Measurements from ENCODE around the gene PIEZO1.
A peak's percentile ranks its signal among the peaks of the same experiment; 100 is the strongest.
"Not testable (repeated sequence)": the region's sequence is repeated elsewhere in the genome, so short reads cannot be mapped to it uniquely, and the experiment has no call there.

PIEZO1 gene

GRCh38 chr16:88781140-88782077, 3.6 kb downstream of the PIEZO1 start:
- DNase-seq = peak; percentile 80

DNA sequence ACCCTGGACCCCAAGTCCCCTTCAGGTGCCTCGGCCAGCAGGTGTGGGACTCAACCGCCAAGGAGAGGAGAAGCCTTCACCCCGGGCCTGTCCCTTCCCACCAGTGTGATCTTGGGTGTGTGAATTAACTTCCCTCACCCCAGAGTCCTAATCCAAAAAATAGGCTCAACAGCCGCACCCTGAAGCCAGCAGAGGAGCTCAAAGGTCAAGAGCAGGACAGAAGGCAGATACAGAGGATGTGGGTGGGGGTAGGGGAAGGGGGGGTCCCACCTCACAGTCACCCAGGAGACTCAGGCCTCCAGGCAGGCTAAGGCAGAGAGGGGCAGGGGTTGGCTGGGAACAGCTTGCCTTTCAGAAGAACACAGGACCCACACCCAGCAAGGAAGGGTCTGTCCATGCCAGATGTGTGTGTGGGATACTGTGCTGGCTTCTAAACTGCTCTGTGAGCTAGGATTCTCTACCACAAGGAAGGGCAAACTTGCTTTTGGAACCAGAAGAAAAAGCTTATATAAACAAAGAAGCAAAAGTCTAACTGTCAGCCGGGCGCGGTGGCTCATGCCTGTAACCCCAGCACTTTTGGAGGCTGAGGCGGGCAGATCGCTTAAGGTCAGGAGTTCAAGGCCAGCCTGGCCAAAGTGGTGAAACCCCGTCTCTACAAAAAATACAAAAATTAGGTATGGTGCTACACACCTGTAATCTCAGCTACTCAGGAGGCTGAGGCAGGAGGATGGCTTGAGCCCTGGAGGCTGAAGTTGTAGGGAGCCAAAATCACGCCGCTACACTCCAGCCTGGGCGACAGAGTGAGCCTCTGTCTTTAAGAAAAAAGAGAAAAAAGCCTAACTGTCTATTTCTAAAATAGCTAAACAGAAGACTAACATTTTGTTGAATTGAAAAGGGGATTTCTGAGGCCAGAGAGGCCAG, 4.6 kb downstream of the PIEZO1 start:
- DNase-seq = no peak

GRCh38 chr16:88779406-88780141, 5.4 kb downstream of the PIEZO1 start:
- no peak for DNase-seq

- DNase-seq = no peak
Measured at GRCh38 chr16:88778541-88779065, 6.4 kb downstream of the PIEZO1 start.

DNA sequence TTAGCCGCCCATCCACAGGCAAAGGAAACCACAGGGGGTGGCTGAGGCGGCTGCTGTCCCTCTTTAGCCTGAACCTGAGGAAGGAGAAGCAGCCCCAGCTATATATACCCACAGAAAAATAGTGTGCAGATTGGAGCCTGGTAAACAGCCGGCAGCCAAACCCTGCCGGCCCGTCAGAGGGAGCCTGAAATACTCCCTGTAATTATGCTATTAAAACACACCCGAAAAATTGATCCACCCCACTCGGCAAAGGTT, 6.8 kb downstream of the PIEZO1 start:
- DNase-seq = no peak

DNA sequence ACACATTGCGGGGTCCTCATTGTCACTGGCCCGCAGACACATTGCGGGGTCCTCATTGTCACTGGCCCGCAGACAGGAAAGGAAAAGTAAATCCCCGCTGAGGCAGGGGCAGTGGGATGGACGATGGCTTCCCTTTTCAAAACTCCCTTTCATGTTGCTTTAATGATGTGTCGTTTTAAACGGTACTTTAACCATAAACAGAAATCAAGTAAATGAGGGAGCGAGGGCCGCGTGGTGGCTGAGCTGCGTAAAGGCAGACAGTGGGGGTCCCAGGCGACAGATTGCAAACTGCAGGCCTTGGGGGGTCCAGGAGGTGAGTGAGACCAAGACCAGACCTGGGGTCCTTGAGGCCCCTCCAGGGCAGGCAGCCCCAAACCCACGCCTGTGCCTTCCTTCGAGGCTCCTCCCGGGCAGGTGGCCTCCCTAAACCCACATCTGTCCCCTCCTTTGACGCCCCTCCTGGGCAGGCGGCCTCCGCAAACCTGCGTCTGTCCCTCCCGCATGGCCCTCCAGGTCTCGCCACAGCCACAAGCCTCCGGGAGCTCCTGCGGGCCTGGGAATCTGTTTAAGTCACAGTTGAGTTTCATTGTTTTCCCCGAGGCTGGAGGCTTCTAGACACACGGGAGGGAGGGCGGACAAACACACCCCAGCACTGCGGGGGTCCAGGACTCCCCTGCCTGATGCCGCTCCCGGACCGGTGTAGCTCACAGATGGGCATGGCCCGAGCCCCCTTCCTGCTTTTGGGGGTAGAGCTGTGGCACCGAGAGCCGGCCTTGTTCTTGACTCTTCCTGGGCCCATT, 7.3 kb downstream of the PIEZO1 start:
- DNase-seq = no peak

GRCh38 chr16:88775825-88776224, 9.2 kb downstream of the PIEZO1 start:
- DNase-seq = no peak

DNA sequence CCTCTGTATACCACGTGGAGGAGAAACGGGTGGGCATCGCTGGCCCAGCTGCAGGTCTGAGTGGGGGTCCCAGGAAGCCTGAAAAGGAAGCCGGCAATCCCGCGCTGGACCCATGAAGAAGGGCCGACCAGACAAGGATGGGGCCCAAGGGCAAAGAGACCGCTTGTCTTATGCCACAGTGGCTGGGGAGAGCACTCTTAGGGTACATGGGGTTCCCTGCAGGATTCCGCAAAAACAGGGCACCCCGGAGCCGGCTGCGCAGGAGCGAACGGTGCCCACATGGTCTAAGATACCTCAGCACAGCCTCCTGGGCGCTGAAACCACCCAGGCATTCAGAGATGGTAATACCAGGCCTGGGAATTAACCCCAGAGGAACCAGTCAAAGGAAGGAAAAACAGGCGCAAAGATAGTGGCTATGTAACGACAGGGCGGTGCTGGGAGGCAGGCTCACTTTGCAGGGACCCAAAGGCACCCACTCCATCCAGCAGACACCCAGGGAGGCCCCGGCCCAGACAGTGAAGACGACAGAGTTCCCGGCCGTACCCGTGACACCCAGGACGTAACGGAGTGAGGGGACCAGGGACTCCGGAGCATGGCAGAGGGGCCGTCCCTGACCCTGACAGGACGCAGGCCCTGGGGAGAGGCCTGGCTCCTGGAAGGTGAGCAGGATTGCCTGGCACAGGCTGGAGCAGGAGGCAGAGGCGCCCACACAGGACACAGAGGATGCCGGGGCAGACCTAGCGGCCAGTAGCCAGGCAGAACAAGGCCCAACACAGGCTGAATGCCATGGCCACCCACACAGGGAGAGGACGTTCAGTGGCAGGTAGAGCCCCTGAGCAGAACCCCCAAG, 10.3 kb downstream of the PIEZO1 start:
- no peak for DNase-seq

- DNase-seq = no peak
Measured at GRCh38 chr16:88773812-88774291, 11.2 kb downstream of the PIEZO1 start.

DNA sequence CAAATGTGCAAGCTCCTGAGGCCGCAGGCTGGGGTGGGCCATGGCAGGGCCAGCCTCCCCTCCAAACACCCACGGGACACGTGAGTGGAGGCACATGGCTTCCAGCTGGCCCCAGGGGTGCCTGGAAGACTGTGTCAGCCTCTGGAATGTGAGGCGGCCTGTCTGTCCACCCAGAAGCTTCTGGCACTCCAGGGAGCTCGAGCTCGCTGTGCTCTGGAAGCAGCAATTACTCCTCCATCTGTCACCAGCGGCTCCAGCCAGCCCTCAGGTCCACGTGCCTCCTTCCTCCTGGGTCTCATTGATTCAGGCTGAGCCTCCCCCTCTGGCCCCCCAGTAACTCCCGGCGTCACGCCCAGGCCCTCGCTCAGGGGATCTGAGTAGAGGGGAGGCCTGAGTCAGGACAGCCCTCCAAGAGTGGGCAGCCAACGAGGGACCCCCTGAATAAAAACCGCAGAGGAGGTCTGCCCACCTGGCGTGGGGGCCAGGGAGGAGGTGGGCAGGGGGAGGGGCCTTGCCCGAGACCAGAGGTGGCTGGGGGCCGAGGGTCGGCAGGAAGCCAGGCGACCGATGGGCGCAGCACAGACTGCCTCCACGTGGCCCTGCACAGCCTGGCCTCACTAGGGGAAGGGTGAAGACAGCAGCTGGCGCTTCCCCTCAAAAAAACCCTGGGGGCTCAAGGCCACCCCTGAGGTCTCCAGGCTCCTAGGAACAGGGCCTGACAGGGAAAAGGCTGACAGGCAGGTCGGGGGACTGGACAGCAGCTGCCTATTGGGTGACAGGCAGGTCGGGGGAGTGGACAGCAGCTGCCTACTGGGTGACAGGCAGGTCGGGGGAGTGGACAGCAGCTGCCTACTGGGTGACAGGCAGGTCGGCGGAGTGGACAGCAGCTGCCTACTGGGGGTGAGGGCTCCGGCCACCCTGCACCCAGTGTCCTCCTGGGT, 11.9 kb downstream of the PIEZO1 start:
- DNase-seq = no peak

DNA sequence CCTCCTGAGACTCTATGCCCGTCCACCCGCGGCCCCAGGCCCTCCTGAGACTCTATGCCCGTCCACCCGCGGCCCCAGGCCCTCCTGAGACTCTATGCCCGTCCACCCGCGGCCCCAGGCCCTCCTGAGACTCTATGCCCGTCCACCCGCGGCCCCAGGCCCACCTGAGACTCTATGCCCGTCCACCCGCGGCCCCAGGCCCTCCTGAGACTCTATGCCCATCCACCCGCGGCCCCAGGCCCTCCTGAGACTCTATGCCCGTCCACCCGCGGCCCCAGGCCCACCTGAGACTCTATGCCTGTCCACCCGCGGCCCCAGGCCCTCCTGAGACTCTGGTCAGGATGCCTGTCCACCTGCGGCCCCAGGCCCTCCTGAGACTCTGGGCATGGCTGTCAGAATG, 13.2 kb downstream of the PIEZO1 start:
- DNase-seq = not testable (repeated sequence)

DNA sequence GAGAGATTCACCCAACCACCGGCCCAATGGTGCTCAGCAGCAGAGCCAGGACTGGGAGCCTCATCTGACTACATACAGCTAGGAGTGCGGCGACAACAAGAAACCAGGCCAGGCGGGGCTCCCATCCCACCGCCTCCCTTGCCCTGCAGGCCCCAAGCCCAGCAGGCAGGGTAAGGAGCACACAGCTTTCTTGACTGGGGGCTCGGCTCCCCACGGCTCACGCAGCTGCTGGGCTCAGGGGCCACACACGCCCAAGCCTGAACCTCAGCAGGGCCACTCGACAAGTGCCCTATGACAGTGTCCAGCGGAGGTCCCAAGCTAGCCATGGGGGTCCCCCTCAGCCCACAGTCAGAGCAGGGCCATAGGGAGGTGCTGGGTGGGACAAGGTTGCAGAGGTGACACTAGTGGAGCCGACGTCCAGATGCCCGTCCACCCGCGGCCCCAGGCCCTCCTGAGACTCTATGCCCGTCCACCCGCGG, 13.7 kb downstream of the PIEZO1 start:
- DNase-seq = no peak

DNA sequence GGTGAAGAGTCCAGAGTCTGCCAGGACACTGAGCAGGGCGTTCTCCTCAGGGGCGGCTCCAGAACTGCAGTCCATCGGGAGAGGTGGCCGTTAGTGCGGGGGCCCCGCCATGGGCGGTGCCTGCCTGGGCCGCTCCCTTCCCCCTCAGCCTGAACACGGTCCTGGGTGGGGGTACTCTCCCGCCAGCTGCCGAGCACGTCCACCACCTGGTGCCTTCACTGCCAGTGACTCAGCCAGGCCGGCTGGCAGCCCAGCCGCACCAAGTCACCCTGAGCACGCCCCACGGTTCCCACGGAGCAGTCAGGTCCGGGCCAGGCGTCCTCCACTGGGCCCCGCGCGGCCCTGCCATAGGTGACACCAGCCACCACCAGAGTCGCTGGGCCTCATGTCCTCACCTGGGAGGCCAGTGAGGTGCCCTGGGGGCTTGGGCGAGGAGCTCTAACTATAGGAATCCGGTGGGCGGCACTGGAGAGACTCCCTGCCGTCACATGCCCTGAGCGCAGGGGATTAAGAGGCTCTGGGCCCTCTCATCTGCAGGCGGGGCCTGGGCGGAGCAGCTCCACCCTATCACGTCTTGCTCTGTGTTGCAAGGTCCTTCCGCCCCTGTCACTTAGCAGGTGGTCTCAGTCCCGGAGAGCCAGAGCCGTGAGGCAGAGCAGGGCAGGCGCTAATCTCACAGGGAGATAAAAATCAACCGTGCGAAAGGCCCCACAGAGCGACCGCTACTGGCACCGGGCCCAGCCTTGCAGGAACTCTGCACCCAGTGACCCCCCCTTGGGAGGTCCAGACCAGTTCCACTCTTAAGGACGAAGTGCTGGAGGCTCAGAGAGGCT, 14.3 kb downstream of the PIEZO1 start:
- peak; percentile 56 for DNase-seq

DNA sequence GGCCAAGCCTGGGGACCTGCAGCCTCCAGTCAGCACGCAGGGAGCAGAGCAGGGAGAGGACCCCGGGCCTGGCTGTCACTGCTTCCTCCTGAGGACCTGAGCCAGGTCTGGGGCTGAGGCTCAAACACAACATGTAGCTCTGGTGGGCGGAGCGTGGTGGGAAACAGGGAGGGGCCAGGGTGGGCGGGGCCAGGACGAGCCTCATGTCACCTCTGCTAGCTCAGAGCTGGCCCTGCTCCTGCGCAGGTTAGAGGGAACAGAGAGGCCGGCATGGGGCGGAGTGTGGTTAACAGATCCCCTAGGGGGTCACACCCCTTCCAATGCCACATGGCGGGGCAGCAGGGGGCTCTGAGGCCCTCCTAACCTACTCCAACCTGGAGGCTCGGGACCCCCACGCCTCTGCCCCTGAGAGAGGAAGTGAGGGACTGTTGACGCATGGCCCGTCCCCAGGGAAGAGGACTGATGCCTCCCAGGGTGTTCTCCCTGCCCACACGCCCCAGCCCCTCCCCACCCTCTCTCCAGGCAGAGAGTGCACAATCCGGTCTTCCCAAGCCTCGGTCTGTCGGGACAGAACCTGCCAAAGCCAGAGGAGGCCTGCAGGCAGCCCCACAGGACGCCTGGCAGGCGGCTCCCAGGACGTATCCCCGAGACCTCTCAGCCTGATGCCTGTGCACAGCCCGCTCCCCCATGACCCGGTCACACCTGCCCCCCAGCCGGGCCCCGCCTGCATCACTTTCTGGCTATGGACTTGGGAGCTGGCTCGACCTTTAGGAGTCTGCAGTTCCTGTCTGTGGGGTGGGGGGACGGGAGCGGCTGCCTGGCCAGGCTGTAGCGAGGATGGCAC, 15.2 kb downstream of the PIEZO1 start:
- peak; percentile 48 for DNase-seq

DNA sequence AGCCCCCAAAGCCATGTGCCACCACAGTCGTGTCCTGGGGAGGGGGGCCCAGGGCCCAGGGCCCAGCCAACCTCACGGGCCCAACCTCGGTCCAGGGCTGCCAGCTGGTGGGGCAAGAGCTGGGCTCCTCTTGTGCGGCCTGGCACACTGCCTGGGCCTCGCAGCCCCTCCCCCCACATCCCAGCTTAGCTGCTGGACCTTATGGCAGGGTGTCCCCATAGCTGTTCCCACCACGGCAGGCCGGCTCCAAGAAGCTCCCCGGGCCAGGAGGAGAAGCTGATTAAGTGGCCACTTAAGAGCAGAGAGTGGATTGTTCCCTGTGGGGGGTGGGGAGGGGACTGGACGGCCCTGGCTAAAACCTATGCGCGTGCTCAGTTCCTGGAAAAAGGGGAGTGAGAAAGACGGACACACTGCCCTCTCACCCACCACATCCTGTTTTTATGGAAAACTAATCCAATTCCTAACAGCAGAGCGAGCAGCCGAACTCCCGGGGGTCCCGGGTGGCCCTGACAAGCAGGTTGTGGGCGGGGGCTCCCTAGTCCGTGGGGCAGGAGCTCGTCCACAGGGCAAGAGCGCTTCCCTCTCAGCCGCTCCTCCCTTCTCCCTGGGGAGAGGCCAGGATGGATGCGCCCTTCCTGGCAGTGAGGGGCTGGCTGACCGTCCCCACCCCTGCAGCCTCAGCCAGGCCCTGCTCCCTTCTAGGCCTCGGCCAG, 16.8 kb downstream of the PIEZO1 start:
- DNase-seq = no peak

GRCh38 chr16:88767546-88768070, 17.4 kb downstream of the PIEZO1 start:
- DNase-seq = no peak

GRCh38 chr16:88766975-88767374, 18.0 kb downstream of the PIEZO1 start:
- no peak for DNase-seq
